ENCODE measurements around the gene SCN7A.

GRCh38 chr2:166394245-166394644, 99.8 kb downstream of the SCN7A start:
- TF ChIP-seq CTCF (IDR thresholded peaks at IDR 0.05) (no peak), POLR2A (IDR thresholded peaks at IDR 0.05) (no peak)

All from ovary (tissue), 3 donors.